GM21381 (cell line): Measurements from ENCODE around the gene TESK2.
"Not testable (repeated sequence)": the region's sequence is repeated elsewhere in the genome, so short reads cannot be mapped to it uniquely, and the experiment has no call there.

Experiments
- ATAC-seq: cut with Tn5 transposase; IDR thresholded peaks from one replicate; pipeline ENCODE4 v1.9.1; 2021; ENCODE audit warnings: mild to moderate bottlenecking, moderate library complexity; ENCODE audit not compliant: unreplicated experiment

Gene TESK2

DNA sequence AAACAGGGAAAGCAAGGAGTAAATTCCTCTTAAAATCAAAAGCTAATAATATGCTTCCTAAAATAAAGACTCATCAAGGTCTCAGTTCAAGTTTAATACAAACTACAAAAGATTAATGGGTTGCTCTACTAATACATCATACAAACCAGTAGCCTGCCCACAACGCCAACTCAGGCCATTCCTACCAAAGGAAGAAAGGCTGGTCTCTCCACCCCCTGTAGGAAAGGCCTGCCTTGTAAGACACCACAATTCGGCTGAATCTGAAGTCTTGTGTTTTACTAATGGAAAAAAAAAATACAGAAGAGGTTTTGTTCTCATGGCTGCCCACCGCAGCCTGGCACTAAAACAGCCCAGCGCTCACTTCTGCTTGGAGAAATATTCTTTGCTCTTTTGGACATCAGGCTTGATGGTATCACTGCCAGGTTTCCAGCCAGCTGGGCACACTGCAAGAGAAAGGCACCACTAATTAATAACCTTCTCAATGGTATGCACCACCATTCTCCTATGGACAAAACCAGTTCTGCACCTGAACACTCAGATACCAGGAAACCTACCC lies 20.1 kb upstream of the TESK2 start:
- no peak for ATAC-seq

DNA sequence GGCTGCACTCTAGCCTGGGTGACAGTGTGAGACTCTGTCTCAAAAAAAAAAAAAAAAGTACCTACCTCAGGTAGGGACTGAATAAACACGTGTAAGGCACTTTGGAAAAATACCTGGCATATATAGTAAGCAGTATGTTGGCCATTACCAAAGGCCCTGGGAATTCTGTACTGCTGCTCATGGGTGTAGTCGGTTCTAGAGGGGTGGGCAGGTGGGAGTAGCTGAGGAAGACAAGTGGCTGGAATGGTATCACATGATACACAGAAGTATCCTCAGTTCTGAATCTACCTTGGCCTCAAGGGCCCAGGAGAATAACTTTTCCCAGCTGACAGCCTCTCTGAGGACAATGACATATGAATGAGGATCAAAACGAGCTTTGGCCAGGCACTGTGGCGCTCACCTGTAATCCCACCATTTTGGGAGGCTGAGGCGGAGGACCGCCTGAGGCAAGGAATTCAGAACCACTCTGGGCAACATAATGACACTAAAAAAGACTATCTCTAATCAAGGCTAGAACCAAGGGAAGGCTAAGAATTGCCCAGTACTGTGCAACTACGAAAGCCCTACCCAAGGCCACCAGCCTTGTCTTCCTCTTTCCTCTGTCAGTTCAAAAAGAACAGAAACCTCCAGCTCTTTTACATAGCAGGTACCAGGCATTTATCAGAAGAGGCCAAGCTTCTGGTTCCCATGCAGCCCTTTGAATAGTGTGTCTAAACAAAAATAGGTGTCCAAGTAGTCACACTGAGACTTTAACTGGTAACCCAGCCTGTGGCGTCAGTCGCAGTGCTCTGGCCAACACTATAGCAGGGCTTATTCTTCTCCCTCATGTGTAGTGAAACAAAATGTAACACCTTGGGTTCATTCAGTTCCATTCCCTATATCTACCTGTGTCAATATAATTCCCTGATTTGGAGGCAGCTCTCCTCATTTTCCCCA lies 19.3 kb upstream of the TESK2 start:
- ATAC-seq, result no peak

DNA sequence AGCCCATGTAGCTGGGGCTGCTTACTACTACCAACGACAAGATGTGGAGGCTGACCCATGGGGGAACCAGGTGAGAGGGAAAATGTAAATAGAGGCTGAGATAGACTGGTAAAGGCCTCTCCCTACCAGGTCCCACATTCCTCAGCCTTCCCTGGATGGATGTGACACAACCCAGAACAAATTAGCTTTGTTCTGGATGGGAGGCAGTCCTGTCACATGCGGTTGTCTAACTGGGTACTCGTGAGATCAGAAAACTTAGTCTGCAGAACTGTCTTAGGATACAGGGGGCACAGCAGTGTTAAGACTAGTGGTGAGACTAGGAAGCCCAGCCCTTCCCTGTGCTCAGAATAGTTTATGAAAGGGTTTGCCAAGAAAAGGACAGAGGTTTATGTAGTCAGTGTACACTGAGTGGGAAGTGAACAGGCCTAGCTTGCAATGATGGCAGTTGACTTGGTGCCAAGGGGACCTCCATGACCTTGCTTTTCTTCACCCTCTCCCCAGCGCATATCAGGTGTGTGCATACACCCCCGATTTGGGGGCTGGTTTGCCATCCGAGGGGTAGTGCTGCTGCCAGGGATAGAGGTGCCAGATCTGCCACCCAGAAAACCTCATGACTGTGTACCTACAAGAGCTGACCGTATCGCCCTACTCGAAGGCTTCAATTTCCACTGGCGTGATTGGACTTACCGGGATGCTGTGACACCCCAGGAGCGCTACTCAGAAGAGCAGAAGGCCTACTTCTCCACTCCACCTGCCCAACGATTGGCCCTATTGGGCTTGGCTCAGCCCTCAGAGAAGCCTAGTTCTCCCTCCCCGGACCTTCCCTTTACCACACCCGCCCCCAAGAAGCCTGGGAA lies 17.6 kb upstream of the TESK2 start:
- ATAC-seq, result no peak

- no peak for ATAC-seq
Observed at GRCh38 chr1:45507893-45508292, 16.9 kb upstream of the TESK2 start.

DNA sequence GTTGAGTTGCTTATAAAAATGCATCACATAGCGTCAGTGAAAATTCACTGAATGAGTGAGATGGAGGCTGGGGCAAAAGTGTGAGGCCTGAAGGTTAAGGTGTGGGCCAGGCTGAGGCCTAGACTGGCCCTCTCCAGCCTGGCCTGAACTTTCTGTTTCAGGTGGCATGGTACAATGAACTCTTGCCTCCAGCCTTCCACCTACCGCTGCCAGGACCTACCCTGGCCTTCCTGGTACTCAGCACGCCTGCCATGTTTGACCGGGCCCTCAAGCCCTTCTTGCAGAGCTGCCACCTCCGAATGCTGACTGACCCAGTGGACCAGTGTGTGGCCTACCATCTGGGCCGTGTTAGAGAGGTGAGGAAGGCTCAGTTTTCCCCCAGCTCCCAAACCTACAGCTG lies 16.2 kb upstream of the TESK2 start:
- no peak for ATAC-seq

DNA sequence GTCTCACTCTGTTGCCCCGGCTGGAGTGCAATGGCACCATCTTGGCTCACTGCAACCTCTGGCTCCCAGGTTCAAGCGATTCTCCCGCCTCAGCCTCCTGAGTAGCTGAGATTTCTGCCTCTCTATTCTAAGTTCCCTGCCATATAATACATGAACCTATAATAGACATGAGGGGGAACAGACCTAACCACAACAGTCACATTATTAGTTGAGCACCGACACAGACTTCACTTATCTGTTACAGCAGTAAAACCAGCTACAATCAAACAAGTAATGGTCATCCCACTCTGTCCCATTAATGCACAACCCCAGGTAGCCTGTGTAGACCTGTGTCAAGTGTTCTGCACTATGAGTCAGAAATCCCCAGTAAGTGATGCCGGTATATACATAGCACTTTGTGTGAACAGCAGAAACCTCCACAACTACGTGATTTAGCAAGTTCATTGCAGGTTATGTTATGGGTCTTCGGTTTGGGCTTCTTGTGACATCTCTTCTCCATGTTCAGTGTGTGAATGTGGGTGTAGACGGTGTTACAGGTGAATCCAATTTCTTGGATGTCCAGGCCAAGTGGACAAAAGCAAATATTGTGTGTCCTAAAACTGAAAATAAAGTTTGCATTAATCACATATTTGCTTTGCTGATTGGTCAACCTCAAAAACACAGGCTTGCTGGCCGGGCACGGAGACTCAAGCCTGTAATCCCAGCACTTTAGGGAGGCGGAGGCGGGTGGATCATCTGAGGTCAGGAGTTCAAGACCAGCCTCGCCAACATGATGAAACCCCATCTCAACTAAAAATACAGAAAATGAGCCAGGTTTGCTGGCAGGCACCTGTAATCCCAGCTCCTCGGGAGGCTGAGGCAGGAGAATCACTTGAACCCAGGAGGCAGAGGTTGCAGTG lies 12.7 kb upstream of the TESK2 start:
- ATAC-seq, result no peak

GRCh38 chr1:45501505-45501859 lies 10.5 kb upstream of the TESK2 start:
- no peak for ATAC-seq

DNA sequence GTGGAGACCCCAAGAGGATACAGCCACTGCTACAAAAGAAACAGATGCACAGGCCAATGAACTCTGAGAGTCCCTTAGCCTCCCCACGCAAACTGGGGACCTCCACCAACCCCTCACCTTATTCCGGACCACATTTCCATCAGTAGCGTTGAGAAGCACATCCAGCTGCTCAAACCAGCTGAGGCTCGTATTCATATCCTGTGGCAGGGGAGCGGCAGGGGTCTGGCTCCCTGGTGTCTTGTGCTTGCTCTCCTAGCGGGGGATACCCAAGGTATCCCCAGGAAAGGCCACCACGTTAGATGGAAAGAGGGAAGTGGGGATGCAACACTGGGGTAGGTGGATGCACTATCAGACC lies 8.4 kb upstream of the TESK2 start:
- ATAC-seq, result no peak

DNA sequence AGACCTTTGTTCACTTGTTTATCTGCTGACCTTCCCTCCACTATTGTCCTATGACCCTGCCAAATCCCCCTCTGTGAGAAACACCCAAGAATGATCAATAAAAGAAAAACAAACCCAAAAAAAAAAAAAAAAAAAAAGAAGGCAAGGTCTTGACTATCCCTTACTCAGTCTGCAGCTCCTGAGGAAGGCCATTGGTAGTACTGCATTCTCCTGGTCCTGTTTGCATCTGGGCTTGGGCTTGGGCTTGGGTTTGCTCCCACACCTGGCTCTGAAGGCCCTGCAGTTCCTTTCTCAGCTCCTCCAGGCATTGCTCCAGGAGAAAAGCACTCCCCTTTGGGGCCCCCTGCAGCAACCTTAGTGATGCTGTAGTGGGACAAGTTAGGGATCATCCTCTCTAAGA lies 7.3 kb upstream of the TESK2 start:
- no peak for ATAC-seq

DNA sequence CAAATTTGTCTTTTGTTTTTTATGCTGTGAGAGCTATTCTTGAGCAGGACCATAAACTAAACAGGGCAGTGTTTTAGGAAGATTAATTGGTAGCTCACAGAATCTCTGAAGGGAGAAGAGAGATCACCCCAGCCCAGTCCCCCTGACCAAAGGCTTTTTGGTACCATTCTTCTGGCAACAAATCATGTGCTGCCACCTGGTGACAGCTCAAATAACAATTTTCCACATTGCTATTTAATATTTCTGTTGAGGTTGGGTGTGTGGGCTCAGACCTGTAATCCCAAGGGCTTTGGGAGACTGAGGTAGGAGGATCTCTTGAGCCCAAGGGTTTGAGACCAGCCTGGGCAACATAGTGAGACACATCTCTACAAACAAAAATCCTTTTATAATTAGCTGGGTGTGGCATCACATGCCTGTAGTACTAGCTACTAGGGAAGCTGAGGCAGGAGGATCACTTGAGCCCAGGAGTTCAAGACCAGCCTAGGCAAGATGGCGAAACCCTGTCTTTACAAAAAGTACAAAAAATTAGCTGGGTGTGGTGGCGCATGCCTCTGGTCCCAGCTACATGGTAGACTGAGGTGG lies 2.2 kb upstream of the TESK2 start:
- no peak for ATAC-seq

DNA sequence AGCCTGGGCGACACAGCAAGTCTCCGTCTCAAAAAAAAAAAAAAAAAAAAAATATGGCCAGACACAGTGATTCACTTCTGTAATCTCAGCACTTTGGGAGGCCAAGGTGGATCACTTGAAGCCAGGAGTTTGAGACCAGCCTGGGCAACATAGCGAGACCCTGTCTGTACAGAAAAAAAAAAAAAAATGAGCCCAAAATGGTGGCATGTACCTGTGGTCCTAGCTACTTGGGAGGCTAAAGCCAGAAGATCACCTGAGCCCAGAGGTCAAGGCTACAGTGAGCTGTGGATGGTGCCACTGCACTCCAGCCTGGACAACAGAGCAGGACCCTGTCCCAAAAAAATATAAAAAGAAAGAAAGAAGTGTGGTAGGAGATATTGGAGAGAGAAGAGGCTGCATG lies 1.7 kb upstream of the TESK2 start:
- ATAC-seq, result no peak

DNA sequence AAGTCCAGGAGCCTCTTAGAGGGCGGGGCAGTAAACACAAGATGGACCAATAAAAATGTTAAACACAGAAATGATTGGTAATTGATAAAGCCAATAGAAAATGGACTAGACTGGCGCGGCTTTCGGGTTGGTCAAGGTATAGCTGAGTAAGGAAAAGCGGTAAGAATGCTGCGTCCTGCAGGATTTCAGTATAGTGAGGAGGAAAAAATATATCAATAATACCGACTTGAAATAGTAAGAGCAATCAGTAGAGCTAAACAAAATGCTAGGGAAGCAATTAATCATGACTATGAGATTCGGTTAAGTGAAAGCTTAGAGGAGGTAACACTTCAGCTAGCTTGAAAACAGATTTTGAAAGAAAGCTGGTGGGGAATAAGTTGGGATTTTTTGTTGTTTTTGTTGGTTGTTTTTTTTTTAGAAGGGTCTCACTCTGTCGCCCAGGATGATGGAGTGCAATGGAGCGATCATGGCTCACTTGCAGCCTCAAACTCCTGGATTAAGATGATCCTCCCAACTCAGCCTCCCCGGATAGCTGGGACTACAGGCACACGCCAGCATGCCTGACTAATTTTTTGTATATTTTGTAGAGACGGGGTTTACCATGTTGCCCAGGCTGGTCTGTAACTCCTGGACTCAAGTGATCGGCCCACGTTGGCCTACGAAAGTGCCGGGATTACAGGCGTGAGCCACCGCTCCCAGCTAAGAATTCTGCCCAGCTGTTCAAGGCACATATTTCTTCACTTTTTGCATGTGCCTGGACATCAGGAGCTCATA lies 711 bp upstream of the TESK2 start:
- ATAC-seq, result no peak

GRCh38 chr1:45490121-45490625 lies 790 bp downstream of the TESK2 start:
- ATAC-seq, result no peak

DNA sequence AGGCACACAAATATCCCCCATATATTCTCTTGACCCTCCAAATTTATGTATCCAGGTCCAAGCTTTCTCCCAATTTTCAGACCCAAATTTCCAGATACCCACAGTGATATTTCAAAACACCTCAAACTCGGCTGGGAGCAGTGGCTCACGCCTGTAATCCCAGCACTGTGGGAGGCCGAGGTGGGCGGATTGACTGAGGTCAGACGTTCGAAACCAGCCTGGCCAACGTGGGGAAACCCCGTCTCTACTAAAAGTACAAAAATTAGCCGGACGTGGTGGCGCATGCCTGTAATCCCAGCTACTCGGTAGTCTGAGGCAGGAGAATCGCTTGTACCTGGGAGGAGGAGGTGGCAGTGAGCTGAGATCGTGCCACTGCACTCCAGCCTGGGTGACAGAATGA lies 1.6 kb downstream of the TESK2 start:
- not testable (repeated sequence) for ATAC-seq

GRCh38 chr1:45488666-45489377 lies 2.1 kb downstream of the TESK2 start:
- ATAC-seq, result no peak

GRCh38 chr1:45485949-45486348 lies 5.0 kb downstream of the TESK2 start:
- no peak for ATAC-seq

DNA sequence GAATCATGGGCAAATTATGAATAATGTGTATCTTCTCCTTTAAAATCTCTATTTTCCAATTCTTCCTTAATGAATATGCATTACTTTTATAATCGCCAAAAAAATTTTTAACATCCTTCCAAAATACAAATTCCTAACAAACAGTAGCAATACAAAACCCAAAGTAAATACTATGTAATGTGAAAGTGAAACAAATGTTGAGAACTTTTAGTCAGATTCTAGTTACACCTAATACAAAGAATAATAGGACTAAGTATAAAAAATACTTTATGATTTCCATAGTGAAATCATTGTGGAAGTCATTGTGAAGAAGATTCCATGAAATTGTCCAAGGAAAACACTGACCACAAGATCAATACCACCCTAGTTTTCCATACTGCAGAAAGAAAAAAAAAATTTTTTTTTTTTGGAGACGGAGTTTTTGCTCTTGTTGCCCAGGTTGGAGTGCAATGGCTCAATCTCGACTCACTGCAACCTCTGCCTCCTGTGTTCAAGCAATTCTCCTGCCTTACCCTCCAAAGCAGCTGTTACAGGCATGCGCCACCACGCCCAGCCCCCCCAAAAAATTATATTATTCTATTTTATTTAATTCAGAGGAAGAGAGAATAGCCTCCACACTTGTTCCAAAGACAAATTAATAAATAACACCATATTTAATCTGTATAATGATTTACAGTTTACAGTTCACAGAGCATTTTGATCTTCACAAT lies 11.8 kb downstream of the TESK2 start:
- no peak for ATAC-seq

- no peak for ATAC-seq
Observed at GRCh38 chr1:45478121-45478814, 12.7 kb downstream of the TESK2 start.
